ENCODE data around the gene ZCCHC7. TPM values are rescaled to one million over a fixed set of nuclear protein-coding genes. Genes with fewer than 3 reads are reported as not detected.

The ZCCHC7 gene
- total RNA-seq, 1 experiment from 2014 or later = 31.2 TPM

GRCh38 chr9:37218800-37219425 is 98.5 kb downstream of the ZCCHC7 start (continued):
- TF ChIP-seq, protein P1, sequence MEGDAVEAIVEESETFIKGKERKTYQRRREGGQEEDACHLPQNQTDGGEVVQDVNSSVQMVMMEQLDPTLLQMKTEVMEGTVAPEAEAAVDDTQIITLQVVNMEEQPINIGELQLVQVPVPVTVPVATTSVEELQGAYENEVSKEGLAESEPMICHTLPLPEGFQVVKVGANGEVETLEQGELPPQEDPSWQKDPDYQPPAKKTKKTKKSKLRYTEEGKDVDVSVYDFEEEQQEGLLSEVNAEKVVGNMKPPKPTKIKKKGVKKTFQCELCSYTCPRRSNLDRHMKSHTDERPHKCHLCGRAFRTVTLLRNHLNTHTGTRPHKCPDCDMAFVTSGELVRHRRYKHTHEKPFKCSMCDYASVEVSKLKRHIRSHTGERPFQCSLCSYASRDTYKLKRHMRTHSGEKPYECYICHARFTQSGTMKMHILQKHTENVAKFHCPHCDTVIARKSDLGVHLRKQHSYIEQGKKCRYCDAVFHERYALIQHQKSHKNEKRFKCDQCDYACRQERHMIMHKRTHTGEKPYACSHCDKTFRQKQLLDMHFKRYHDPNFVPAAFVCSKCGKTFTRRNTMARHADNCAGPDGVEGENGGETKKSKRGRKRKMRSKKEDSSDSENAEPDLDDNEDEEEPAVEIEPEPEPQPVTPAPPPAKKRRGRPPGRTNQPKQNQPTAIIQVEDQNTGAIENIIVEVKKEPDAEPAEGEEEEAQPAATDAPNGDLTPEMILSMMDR (IDR thresholded peaks at IDR 0.05 in 2 of 3, conservative IDR thresholded peaks at IDR 0.05 in 1 of 3; ENCODE audit: borderline replicate concordance in 1 of 3, insufficient read depth in 1 of 3, low read depth in 2 of 3, low read length in 2 of 3) = no peak

DNA sequence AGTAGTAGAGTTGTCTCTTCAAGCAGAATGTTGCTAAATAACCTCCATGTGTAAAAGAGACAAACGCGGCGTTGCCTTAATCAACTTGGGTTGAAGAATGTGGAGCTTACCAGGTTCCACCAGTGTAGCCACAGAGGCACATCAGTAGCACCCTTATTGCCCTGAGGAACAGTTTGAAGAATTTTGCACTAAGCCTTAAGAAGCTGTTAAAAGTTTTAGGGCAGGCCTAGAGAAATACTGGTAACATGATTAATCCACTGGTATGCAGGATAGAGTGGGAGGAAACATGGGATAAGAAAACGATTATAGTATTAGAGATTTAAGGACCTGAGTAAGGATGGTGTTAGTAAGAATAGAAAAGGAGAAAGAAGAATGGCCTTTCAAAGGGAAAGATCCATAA is 100.6 kb downstream of the ZCCHC7 start:
- Histone ChIP-seq H3K27ac (ENCODE audit: low read depth, low read length) (no peak overlapping the region), H3K9me2 (ENCODE audit: insufficient read depth) (no peaks in the 10 kb centered on the region), H2AFZ (ENCODE audit: low read depth, low read length, poor library complexity, severe bottlenecking) (no peak overlapping the region), H3K4me2 (ENCODE audit: low read length) (no peak overlapping the region), H3K4me3 (replicated peaks in 1 of 2; ENCODE audit: low read depth in 1 of 2, low read length in 2 of 2) (no peak overlapping the region), H3K9ac (ENCODE audit: low read length) (no peak overlapping the region), H3K27me3 (ENCODE audit: insufficient read depth, low read length) (no peaks in the 10 kb centered on the region), H3K4me1 (ENCODE audit: control insufficient read depth in 1 of 2, insufficient read depth in 2 of 2, low read length in 2 of 2) (0 out of 4 replicates have a peak, but pooled peaks cover 0 to under 1% of the 10 kb centered on the region in 2 experiments), H3K9me3 (ENCODE audit: control insufficient read depth in 1 of 2, insufficient read depth in 1 of 2, low read depth in 1 of 2, low read length in 2 of 2) (no peaks in the 10 kb centered on the region), H3K79me2 (ENCODE audit: insufficient read depth, low read length) (peaks cover 23% of the 10 kb centered on the region), H3K36me3 (ENCODE audit: control insufficient read depth in 1 of 2, insufficient read depth in 2 of 2, low read length in 2 of 2) (no peaks in the 10 kb centered on the region), H4K20me1 (ENCODE audit: insufficient read depth) (0 out of 2 replicates have a peak, but pooled peaks cover 5% of the 10 kb centered on the region)
- POLR2A ChIA-PET = no interaction called here
- DNase-seq (ENCODE audit: low read depth, low spot score) (no peak), ATAC-seq (no peak)
- no TSS peak for BruUV-seq (replicated peaks)
- no peak for TF ChIP-seq SP1 (IDR thresholded peaks at IDR 0.05; ENCODE audit: low read depth)
- TF ChIP-seq, protein P2, sequence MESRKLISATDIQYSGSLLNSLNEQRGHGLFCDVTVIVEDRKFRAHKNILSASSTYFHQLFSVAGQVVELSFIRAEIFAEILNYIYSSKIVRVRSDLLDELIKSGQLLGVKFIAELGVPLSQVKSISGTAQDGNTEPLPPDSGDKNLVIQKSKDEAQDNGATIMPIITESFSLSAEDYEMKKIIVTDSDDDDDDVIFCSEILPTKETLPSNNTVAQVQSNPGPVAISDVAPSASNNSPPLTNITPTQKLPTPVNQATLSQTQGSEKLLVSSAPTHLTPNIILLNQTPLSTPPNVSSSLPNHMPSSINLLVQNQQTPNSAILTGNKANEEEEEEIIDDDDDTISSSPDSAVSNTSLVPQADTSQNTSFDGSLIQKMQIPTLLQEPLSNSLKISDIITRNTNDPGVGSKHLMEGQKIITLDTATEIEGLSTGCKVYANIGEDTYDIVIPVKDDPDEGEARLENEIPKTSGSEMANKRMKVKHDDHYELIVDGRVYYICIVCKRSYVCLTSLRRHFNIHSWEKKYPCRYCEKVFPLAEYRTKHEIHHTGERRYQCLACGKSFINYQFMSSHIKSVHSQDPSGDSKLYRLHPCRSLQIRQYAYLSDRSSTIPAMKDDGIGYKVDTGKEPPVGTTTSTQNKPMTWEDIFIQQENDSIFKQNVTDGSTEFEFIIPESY (IDR thresholded peaks at IDR 0.05; ENCODE audit: extremely low read depth, insufficient replicate concordance, low read length) = no peak
- TF ChIP-seq POLR2A (IDR thresholded peaks at IDR 0.05; ENCODE audit: borderline replicate concordance, extremely low read depth, insufficient read depth, insufficient read length) = no peak
- TF ChIP-seq, protein P3, sequence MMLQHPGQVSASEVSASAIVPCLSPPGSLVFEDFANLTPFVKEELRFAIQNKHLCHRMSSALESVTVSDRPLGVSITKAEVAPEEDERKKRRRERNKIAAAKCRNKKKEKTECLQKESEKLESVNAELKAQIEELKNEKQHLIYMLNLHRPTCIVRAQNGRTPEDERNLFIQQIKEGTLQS (IDR thresholded peaks at IDR 0.05) = no peak
- no peak for TF ChIP-seq EZH2phosphoT487 (IDR thresholded peaks at IDR 0.05; ENCODE audit: borderline replicate concordance)
- TF ChIP-seq ELF1 (IDR thresholded peaks at IDR 0.05; ENCODE audit: borderline replicate concordance, low read depth) = no peak
- no peak for TF ChIP-seq RAD21 (IDR thresholded peaks at IDR 0.05; ENCODE audit: low read depth)
- no peak for TF ChIP-seq TCF7L2 (IDR thresholded peaks at IDR 0.05; ENCODE audit: borderline replicate concordance, extremely low read depth, insufficient read depth, insufficient read length)
- TF ChIP-seq SIN3A (IDR thresholded peaks at IDR 0.05; ENCODE audit: low read depth) = no peak
- TF ChIP-seq, protein P4, sequence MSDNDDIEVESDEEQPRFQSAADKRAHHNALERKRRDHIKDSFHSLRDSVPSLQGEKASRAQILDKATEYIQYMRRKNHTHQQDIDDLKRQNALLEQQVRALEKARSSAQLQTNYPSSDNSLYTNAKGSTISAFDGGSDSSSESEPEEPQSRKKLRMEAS (IDR thresholded peaks at IDR 0.05) = no peak
- TF ChIP-seq FOSL1 (IDR thresholded peaks at IDR 0.05; ENCODE audit: low read depth) = no peak
- TF ChIP-seq CEBPB (IDR thresholded peaks at IDR 0.05; ENCODE audit: low read depth) = no peak
- no peak for TF ChIP-seq JUND (IDR thresholded peaks at IDR 0.05)
- RAD21 ChIA-PET (ENCODE audit: low non-redundant PET in 1 of 2, low total read pairs in 2 of 2, uncharacterized antibody in 2 of 2, unreplicated experiment in 2 of 2) = no interaction called here
- intact Hi-C loops (cut with micrococcal nuclease) = no loop called here
- CTCF ChIA-PET = no interaction called here

Data from HCT116 (cell line).